HG02571 (cell line): Measurements from ENCODE around the gene PPP1R14C.

ENCODE experiments used
- ATAC-seq: cut with Tn5 transposase; IDR thresholded peaks from one replicate; pipeline ENCODE4 v1.9.1; 2021; ENCODE audit warnings: mild to moderate bottlenecking, moderate library complexity; ENCODE audit not compliant: unreplicated experiment

The PPP1R14C gene

DNA sequence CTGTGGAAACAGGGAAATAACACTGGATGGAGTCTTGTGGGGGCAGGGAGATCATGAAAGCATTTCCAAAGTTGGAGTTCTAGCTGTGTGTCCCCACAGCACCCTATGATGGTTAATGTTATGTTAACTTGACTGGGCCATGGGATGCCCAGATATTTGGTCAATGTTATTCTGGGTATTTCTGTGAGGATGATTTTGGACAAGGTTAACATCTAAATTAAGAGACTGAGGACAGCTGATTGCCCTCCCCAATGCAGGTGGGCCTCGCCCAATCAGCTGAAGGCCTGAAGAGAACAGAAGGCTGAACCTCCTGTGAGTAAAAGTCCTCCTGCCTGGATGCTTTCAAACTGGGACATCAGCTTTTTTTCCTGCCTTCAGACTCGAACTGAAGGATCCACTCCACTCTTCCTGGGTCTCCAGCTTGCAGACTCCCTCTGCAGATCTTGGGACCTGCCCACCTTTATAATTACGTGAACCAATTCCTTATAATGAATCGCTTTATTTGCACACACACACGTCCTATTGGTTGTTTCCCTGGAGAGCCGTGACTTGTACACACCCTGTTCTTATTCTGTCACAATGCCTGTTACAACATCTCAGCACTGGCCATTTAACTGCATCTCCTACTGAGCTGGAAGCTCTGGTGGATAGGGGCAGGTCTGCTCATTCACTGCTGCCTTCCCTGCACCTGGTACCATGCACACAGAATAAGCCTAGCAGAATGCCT is 126.4 kb downstream of the PPP1R14C start:
- ATAC-seq = no peak

DNA sequence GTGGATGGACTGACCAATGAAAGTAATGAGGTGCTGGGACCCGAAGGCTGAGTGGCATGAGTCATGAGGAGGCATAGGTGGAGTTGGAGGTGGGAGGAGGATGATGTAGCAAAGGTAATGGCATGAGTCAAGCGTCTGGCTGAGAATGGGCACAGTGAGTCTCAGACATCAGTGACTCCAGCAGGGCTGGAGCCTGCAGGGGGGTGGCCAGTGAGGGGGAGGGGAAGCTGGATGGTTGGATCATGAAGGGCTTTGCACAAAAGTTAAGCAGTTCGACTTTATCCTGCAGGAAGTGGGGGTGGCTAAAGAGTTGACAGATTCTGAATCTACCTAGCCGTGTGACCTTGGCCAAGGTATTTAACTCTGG is 127.0 kb downstream of the PPP1R14C start:
- no peak for ATAC-seq

DNA sequence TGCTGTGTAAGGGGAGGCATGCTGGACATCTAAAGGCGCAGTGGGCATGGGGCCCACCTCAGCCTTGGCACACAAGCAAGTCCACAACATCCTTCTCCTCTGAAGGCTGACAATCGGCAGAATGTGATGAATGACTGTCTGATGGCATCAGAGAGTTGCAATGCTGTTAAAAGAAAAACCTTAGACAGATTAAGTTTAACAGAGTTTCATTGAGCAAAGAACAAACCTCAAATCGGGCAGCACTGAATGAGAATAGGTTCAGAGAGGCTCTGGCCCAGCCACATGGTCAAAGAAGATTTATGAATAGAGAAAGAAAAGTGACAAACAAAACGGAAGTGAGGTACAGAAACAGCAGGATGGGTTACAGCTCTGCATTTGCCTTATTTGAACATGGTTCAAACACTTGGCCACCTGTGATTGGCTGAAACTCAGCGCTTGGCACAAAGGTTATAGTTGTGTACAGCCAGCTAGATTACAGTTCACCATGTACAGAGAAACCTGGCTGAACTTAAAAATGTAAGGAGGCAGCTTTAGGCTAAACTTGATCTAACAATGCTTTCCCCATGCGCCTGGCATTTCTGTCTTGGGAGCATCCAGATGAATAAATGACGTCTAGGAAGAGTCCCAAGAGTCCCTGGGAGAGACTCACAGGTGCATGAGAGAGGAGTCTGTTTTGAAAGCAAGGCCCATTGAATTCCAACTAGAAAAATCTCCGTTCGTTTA is 127.6 kb downstream of the PPP1R14C start:
- no peak for ATAC-seq

- ATAC-seq = no peak
Measured at GRCh38 chr6:150271172-150271500, 128.3 kb downstream of the PPP1R14C start.

- ATAC-seq = no peak
Measured at GRCh38 chr6:150271501-150272263, 128.8 kb downstream of the PPP1R14C start.

- ATAC-seq = no peak
Measured at GRCh38 chr6:150272264-150272975, 129.6 kb downstream of the PPP1R14C start.

DNA sequence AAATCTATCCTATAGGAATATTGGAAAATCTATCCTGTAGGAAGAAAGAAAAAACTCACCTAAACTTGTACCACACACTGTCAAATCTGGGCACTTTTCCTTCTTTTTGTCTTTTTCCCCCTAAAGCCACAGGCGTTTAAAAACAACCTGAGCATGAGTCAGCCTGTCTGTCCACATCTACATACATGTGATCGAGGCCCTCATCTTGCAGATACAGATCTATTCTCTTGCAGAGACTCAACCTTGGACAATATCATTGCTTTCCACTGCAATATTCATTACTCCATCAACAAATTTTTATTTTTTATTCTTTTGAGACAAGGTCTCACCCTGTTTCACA is 130.1 kb downstream of the PPP1R14C start:
- ATAC-seq = no peak

DNA sequence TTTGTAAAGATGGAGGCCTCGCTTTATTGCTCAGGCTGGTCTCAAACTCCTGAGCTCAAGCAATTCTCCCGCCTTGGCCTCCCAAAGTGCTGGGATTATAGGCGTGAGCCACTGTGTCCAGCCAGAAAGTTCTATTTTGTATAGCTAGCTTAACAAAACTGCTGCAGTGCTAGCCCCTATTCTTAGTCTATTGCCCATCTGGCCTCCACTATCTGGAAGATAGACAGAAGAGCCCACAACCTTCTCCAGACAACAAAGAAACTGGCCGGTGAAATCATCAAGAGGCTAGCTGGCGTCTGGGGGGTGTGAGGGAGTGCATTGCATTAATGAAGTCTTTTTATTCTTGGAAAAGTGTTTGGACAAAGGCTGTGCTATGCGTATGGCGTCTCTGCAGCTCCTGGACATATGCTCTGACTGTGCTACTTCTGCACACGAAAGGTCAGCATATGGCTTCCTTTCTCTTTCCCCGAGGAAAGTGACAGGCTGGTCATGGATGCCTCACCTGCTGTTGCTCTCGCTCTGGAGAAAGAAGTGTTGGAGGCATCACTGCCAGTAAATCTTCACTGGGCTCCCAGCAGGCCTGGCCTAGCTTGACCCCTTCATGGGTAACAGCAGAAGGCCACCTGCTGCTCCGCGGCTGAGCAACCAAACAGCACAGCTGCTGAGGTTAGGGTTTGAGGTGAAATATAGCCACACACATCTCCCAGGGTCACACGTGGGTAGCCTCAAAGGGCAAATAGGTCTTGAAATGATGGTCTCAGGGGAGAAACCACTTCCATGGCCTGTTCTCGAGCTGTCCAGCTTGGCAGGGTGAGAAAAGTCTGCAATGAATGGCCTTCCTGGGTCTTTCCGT is 130.8 kb downstream of the PPP1R14C start:
- no peak for ATAC-seq

- no peak for ATAC-seq
Measured at GRCh38 chr6:150275489-150275888, 132.6 kb downstream of the PPP1R14C start.

DNA sequence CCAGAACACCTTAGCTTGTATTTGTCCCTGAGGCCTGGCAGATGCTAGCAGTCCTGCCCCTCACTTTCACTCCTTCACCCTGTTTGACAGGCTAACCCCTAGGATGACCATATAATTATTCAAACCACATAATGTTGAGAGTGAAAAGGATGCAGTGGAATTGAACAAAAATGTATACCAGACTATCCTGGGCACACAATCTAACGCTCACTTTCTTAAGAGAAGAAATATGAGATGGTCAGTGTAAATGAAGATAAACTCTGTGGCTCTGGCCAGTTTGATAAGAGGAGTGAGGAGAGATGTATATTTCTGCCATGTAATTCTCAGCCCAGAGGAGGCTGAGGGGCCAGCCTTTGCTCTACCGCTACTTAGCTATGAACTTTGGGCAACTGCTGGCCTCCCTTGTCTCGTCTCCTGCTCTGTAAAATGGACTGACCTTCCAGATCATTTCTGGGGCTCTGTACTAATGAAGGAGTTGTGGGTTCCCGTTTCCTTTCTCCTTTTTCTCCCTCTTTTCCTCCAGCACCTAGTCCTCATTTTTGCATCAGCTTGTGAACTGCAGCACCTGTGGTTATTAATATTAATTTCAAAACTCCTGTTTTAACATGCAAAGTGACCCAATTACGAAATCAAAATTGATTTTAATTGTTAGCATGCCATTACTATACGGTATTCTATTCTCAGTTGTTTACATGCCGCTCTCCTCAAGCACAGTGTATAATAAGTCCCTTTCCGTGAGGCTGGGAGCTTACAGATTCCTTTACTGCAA is 133.5 kb downstream of the PPP1R14C start:
- ATAC-seq = no peak

DNA sequence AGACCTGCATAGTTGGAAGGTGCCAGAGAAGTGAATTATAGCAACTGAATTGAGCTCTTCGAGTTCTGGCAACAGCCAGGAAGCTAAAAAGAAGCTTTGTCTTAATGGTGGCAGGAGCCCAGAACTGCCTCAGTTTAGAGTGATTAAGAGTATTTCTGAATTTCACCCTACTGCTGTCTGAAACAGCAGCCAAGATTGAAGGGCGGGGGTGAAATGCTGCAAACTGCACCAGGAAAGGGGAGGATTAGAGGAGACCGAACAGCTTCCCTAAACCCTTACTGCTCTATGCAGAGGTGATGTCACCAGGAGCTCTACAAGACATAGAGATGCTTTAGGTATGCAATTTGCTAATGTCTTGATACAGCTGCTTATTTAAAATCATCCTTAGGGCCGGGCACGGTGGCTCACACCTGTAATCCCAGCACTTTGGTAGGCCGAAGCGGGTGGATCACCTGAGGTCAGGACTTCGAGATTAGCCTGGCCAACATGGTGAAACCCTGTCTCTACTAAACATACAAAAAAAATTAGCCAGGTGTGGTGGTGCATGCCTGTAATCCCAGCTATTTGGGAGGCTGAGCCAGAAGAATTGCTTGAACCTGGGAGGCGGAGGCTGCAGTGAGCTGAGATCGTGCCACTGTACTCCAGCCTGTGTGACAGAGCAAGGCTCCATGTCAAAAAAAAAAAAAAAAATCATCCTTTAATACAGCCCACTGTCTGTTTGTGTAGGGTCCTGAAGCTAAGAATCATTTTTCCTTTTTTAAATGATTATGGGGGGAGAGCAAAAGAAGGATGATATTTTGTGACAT is 134.3 kb downstream of the PPP1R14C start:
- no peak for ATAC-seq

DNA sequence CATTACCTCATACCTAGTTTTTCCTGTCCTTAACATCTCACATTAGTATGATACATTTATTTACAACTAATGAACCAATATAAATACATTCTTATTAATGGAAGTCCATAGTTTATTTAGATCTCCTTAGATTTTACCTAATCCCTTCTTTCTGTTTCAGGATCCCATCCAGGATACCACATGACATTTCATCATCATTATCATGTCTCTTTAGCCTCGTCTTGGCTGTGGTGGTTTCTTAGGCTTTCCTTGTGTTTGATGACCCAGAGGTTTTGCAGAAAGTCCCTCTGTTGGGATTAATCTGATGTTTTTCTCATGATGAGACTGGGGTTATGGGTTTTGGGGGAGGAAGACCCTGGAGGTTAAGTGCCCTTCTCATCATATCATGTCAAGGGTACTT is 136.7 kb downstream of the PPP1R14C start:
- no peak for ATAC-seq

DNA sequence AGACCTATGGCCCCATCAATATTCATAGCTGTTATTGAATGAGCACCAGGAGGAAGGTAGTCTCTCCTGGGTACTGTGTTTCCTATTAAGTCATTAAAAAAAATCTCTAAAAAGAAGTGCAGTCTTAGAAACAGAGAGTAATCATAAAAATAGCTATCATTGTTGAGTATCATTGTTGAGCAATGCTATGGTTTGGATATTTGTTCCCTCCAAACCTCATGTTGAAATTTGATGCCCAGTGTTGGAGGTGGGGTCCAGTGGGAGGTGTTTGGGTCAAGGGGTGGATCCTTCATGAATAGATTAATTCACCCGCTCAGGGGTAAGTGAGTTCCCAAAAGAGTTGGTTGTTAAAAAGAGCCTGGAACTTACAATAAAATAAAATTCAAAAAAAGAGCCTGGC is 137.9 kb downstream of the PPP1R14C start:
- no peak for ATAC-seq

- ATAC-seq = no peak
Measured at GRCh38 chr6:150281767-150282166, 138.9 kb downstream of the PPP1R14C start.

DNA sequence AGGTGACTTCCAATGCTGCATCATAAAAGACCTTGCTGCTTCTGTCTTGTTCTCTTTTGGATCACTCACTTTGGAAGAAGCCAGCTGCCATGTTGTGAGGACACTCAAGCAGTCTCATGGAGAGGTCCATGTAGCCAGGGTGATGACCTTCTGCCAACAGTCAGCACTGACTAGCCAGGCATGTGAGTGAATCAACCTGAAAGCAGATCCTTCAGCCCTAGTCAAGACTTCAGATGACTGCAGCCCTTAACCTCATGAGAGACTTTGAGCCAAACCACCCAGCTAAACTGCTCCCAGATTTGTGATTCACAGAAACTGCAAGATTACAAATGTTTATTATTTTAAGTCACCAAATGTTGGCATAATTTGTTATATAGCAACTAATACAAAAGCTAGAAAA is 140.0 kb downstream of the PPP1R14C start:
- no peak for ATAC-seq

GRCh38 chr6:150286460-150286859 is 143.6 kb downstream of the PPP1R14C start:
- no peak for ATAC-seq

- no peak for ATAC-seq
Measured at GRCh38 chr6:150286912-150287311, 144.1 kb downstream of the PPP1R14C start.

DNA sequence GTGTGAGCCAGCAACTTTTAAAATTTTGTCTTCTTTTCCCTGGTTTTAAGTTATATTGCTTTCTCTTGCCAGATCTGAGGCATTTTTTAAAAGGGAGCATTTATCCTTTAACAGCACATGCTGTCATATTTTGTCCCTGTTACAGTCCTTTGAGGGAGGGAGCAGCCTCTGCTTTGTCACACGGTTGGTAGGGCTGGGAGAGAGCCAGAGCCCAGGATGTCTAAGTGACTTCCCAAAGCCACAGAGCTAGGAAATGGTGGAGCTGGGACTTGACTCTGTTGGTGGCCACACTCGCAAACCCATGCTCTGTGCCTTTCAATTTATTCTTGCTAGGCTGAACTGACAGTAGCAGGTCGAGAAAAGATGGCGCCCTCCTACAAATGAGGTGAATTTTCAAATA is 145.6 kb downstream of the PPP1R14C start:
- ATAC-seq = no peak

- no peak for ATAC-seq
Measured at GRCh38 chr6:150289454-150290071, 146.7 kb downstream of the PPP1R14C start.
